ENCODE results near the gene ASTN1. TPM values are rescaled to one million over a fixed set of nuclear protein-coding genes. Genes with fewer than 3 reads are reported as not detected.

Gene ASTN1
- total and polyA plus RNA-seq, 2 of the 4 experiments (the other 2 are of a cell fraction), result under 0.01 to 0.07 TPM

DNA sequence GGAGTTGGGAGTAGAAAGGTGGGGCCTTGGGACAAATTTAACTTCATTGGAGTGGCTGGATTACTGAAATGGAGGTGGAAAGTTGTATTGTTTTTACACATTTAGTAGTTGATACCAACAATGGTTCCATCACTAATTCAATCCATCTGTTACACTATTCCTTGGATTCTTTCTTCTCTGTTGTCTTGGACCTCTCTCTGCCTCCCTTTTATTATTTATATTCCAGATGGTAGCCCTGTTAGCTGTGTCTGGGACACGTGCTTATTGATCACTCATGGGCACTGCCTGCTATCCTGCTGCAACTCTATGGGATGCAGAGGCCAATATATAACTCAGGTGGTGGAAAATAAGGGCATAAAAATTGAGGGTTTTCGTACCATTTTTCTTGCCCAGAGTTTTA is 355.2 kb downstream of the ASTN1 start:
- H3K4me1 ChIP-seq (ENCODE audit: control insufficient read depth, insufficient read depth, low read length), result no peaks in the 10 kb centered on the region
- H2AFZ ChIP-seq (replicated peaks; ENCODE audit: low read length, poor library complexity), result no peak overlapping the region
- H4K5ac ChIP-seq (ENCODE audit: low read depth, low read length), result no peak overlapping the region
- no peaks in the 10 kb centered on the region for H3K27me3 ChIP-seq (ENCODE audit: control insufficient read depth, insufficient read depth, low read length)
- H3K79me1 ChIP-seq (ENCODE audit: low read depth in 1 of 2, low read length in 2 of 2), result no peaks in the 10 kb centered on the region
- no peak overlapping the region for H3K56ac ChIP-seq (ENCODE audit: extremely low read depth, insufficient read depth, low read length)
- in situ Hi-C loops (cut with MboI; ENCODE audit: low sequenced_read_pairs) (no loop called here), dilution Hi-C loops (cut with HindIII; ENCODE audit: low sequenced_read_pairs, unreplicated experiment) (no loop called here), intact Hi-C loops (cut with micrococcal nuclease) (no loop called here)
- TF ChIP-seq FOS (IDR thresholded peaks at IDR 0.05; ENCODE audit: low read depth, low read length) (no peak), RCOR1 (IDR thresholded peaks at IDR 0.05; ENCODE audit: insufficient replicate concordance, low read length) (no peak), BHLHE40 (IDR thresholded peaks at IDR 0.05; ENCODE audit: low read depth, low read length) (no peak), RFX5 (IDR thresholded peaks at IDR 0.05; ENCODE audit: low read depth, low read length) (no peak), CHD1 (IDR thresholded peaks at IDR 0.05; ENCODE audit: low read depth, low read length) (no peak), MXI1 (IDR thresholded peaks at IDR 0.05; ENCODE audit: borderline replicate concordance, low read depth, low read length) (no peak), CEBPB (IDR thresholded peaks at IDR 0.05; ENCODE audit: low read depth, low read length) (no peak), MAFK (IDR thresholded peaks at IDR 0.05; ENCODE audit: low read depth, low read length) (no peak), MAZ (IDR thresholded peaks at IDR 0.05; ENCODE audit: borderline replicate concordance, low read depth, low read length) (no peak), POLR2A (IDR thresholded peaks at IDR 0.05; ENCODE audit: low read depth, low read length) (no peak), RAD21 (IDR thresholded peaks at IDR 0.05; ENCODE audit: low read length) (no peak)
- TF ChIP-seq, protein P1, sequence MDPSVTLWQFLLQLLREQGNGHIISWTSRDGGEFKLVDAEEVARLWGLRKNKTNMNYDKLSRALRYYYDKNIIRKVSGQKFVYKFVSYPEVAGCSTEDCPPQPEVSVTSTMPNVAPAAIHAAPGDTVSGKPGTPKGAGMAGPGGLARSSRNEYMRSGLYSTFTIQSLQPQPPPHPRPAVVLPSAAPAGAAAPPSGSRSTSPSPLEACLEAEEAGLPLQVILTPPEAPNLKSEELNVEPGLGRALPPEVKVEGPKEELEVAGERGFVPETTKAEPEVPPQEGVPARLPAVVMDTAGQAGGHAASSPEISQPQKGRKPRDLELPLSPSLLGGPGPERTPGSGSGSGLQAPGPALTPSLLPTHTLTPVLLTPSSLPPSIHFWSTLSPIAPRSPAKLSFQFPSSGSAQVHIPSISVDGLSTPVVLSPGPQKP (IDR thresholded peaks at IDR 0.05; ENCODE audit: borderline replicate concordance, low read depth, low read length), result no peak
- H3K4me2 ChIP-seq (ENCODE audit: low read depth, low read length), result no peak overlapping the region
- H3K23ac ChIP-seq (ENCODE audit: low read depth, low read length), result no peak overlapping the region
- no peak for ATAC-seq (ENCODE audit: low read depth)
- H3K4ac ChIP-seq (ENCODE audit: low read depth, low read length), result no peak overlapping the region
- H2BK15ac ChIP-seq (ENCODE audit: low read depth, low read length), result no peak overlapping the region
- no peak overlapping the region for H3K4me3 ChIP-seq (ENCODE audit: insufficient read depth, low read depth, low read length)
- ChIA-PET POLR2A (ENCODE audit: unreplicated experiment) (no interaction called here), CTCF (no interaction called here)
- H3K14ac ChIP-seq (replicated peaks; ENCODE audit: low read depth, low read length), result no peak overlapping the region
- no peak overlapping the region for H4K8ac ChIP-seq (ENCODE audit: low read depth in 2 of 2, low read length in 2 of 2)
- no peak overlapping the region for H3K18ac ChIP-seq (ENCODE audit: low read depth, low read length)
- H4K91ac ChIP-seq (ENCODE audit: insufficient read depth, low read depth, low read length), result no peak overlapping the region
- H2AK5ac ChIP-seq (ENCODE audit: low read depth, low read length), result no peak overlapping the region
- H3K9me1 ChIP-seq (ENCODE audit: insufficient read depth, low read length), result no peaks in the 10 kb centered on the region
- H3K36me3 ChIP-seq (ENCODE audit: control insufficient read depth, insufficient read depth, low read length), result no peaks in the 10 kb centered on the region
- H2BK5ac ChIP-seq (ENCODE audit: low read depth, low read length, poor library complexity, severe bottlenecking), result no peak overlapping the region
- WGBS, 2 experiments (ENCODE audit: extremely low coverage in 2 of 2, insufficient read length in 1 of 2), result no CpG with 5 or more reads among the region's 2 CpGs
- no peak overlapping the region for H2BK120ac ChIP-seq (ENCODE audit: low read depth, low read length)
- no peak overlapping the region for H3K27ac ChIP-seq (ENCODE audit: insufficient read depth, low read length)
- H3K9ac ChIP-seq (ENCODE audit: low read depth, low read length), result no peak overlapping the region
- no peaks in the 10 kb centered on the region for H3K9me3 ChIP-seq (ENCODE audit: control insufficient read depth, insufficient read depth, low read length)
- H2BK20ac ChIP-seq (ENCODE audit: low read depth, low read length), result no peak overlapping the region
- no peak for DNase-seq
- no peak overlapping the region for H2AK9ac ChIP-seq (replicated peaks; ENCODE audit: low read depth, low read length, poor library complexity)
- no peaks in the 10 kb centered on the region for H4K20me1 ChIP-seq (ENCODE audit: insufficient read depth, low read length)
- BruUV-seq (replicated peaks), result no TSS peak

Data from IMR-90 (cell line).